Mesenchymal stem cell (in vitro differentiated cells and primary cell): ENCODE measurements around the gene CYP2A13. TPM values are rescaled to one million over a fixed set of nuclear protein-coding genes. Genes with fewer than 3 reads are reported as not detected.
"Not testable (repeated sequence)": the region's sequence is repeated elsewhere in the genome, so short reads cannot be mapped to it uniquely, and the experiment has no call there.

Experiments
- DNase-seq: peaks from one replicate; pipeline ENCODE4 v3.0.0-alpha.2; 2013
- H2AFZ ChIP-seq: one replicate; pipeline ENCODE4 v1.6.1; 2013; ENCODE audit warnings: low read depth, mild to moderate bottlenecking, control low read depth, inconsistent platforms, low read length, moderate library complexity
- H2AK5ac ChIP-seq: 2 replicates; pipeline ENCODE4 v1.6.1; 2013; ENCODE audit warnings: low read length, moderate library complexity, mild to moderate bottlenecking, inconsistent platforms; ENCODE audit not compliant: severe bottlenecking
- H2BK120ac ChIP-seq: one replicate; pipeline ENCODE4 v1.6.1; 2013; ENCODE audit warnings: low read depth, mild to moderate bottlenecking, inconsistent platforms, low read length, moderate library complexity
- H2BK12ac ChIP-seq, 2 experiments: one replicate each; pipeline ENCODE4 v1.6.1; 2013; ENCODE audit warnings: inconsistent platforms in 2 of 2, low read length in 2 of 2, mild to moderate bottlenecking in 2 of 2, moderate library complexity in 2 of 2, control low read depth in 1 of 2
- H2BK15ac ChIP-seq: one replicate; pipeline ENCODE4 v1.6.1; 2013; ENCODE audit warnings: mild to moderate bottlenecking, low read depth, inconsistent platforms; ENCODE audit not compliant: poor library complexity, severe bottlenecking
- H2BK5ac ChIP-seq: 2 replicates; pipeline ENCODE4 v1.6.1; 2013; ENCODE audit warnings: low read depth, mild to moderate bottlenecking, low read length, control low read depth, inconsistent platforms; ENCODE audit not compliant: poor library complexity, severe bottlenecking
- H3K14ac ChIP-seq, 2 experiments: one replicate each; pipeline ENCODE4 v1.6.1; 2013; ENCODE audit warnings: inconsistent platforms in 2 of 2, low read length in 2 of 2, control low read depth in 1 of 2, mild to moderate bottlenecking in 1 of 2, moderate library complexity in 1 of 2
- H3K18ac ChIP-seq, 2 experiments: one replicate each; pipeline ENCODE4 v1.6.1; 2013; ENCODE audit warnings: inconsistent platforms in 2 of 2, low read length in 2 of 2, control low read depth in 1 of 2, low read depth in 1 of 2, mild to moderate bottlenecking in 1 of 2
- H3K23ac ChIP-seq, 2 experiments: one replicate each; pipeline ENCODE4 v1.6.1; 2013; ENCODE audit warnings: inconsistent platforms in 2 of 2, low read length in 2 of 2, mild to moderate bottlenecking in 2 of 2, moderate library complexity in 2 of 2, control low read depth in 1 of 2
- H3K27ac ChIP-seq: 2 replicates; pipeline ENCODE4 v1.5.1; 2013; ENCODE audit warnings: mild to moderate bottlenecking, moderate library complexity, low read length, control low read depth, inconsistent platforms; ENCODE audit not compliant: poor library complexity, severe bottlenecking
- H3K27me3 ChIP-seq, 2 experiments: 2 replicates each; pipeline versions ENCODE4 v1.6.1 to v1.7.0; 2013; ENCODE audit warnings: low read length in 2 of 2, mild to moderate bottlenecking in 2 of 2, moderate library complexity in 2 of 2, control low read depth in 1 of 2, inconsistent platforms in 1 of 2; ENCODE audit not compliant: control insufficient read depth in 1 of 2, insufficient read depth in 1 of 2
- H3K36me3 ChIP-seq, 2 experiments: 2 replicates each; pipeline versions ENCODE4 v1.6.1 to v1.7.0; 2013; ENCODE audit warnings: low read length in 2 of 2, control low read depth in 1 of 2, inconsistent platforms in 1 of 2, low read depth in 1 of 2, mild to moderate bottlenecking in 1 of 2; ENCODE audit not compliant: insufficient read depth in 2 of 2, control insufficient read depth in 1 of 2
- H3K4ac ChIP-seq, 2 experiments: one replicate each; pipeline ENCODE4 v1.6.1; 2013; ENCODE audit warnings: inconsistent platforms in 2 of 2, low read length in 2 of 2, mild to moderate bottlenecking in 2 of 2, moderate library complexity in 2 of 2, control low read depth in 1 of 2, low read depth in 1 of 2
- H3K4me1 ChIP-seq: 2 replicates; pipeline ENCODE4 v1.6.1; 2013; ENCODE audit warnings: low read depth, low read length, control low read depth; ENCODE audit not compliant: control insufficient read depth, insufficient read depth
- H3K4me2 ChIP-seq: 2 replicates; pipeline ENCODE4 v1.6.1; 2013; ENCODE audit warnings: low read length, mild to moderate bottlenecking, inconsistent platforms; ENCODE audit not compliant: poor library complexity, severe bottlenecking
- H3K4me3 ChIP-seq, 2 experiments: 2 replicates each; pipeline versions ENCODE4 v1.5.1 to v1.7.0; 2013; ENCODE audit warnings: low read length in 2 of 2, mild to moderate bottlenecking in 2 of 2, control low read depth in 1 of 2, low read depth in 1 of 2; ENCODE audit not compliant: insufficient read depth in 1 of 2
- H3K79me1 ChIP-seq: replicated peaks from 2 replicates; pipeline ENCODE4 v1.6.1; 2013; ENCODE audit warnings: mild to moderate bottlenecking, control low read depth, low read length, inconsistent platforms; ENCODE audit not compliant: poor library complexity, severe bottlenecking
- H3K9ac ChIP-seq: 2 replicates; pipeline ENCODE4 v1.7.0; 2013; ENCODE audit warnings: mild to moderate bottlenecking, low read length, moderate library complexity
- H3K9me3 ChIP-seq: 2 replicates; pipeline ENCODE4 v1.7.0; 2013; ENCODE audit warnings: mild to moderate bottlenecking, low read length; ENCODE audit not compliant: control insufficient read depth
- H4K8ac ChIP-seq: one replicate; pipeline ENCODE4 v1.6.1; 2013; ENCODE audit warnings: inconsistent platforms, mild to moderate bottlenecking, low read length, moderate library complexity
- H4K91ac ChIP-seq: one replicate; pipeline ENCODE4 v1.6.1; 2013; ENCODE audit warnings: mild to moderate bottlenecking, low read length, inconsistent platforms
- WGBS: methylation state at CpG from one replicate; pipeline ENCODE4 v1.1.7; 2013; ENCODE audit warnings: mixed read lengths; 5-methylcytosine and 5-hydroxymethylcytosine counted together
- polyA plus RNA-seq, 2 experiments: library from polyadenylated mRNA; stranded (reverse); fragments of 200-250 nt; gene quantifications; one replicate each; pipeline ENCODE4 v1.2.3, GENCODE V29; 2013

The CYP2A13 gene, protein sequence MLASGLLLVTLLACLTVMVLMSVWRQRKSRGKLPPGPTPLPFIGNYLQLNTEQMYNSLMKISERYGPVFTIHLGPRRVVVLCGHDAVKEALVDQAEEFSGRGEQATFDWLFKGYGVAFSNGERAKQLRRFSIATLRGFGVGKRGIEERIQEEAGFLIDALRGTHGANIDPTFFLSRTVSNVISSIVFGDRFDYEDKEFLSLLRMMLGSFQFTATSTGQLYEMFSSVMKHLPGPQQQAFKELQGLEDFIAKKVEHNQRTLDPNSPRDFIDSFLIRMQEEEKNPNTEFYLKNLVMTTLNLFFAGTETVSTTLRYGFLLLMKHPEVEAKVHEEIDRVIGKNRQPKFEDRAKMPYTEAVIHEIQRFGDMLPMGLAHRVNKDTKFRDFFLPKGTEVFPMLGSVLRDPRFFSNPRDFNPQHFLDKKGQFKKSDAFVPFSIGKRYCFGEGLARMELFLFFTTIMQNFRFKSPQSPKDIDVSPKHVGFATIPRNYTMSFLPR
- not detected for polyA plus RNA-seq (2013, experiment 1 of 2)
- not detected for polyA plus RNA-seq (2013, experiment 2 of 2)

GRCh38 chr19:41088151-41088550, at the start of gene CYP2A13:
TSS of gene CYP2A13 (plus strand) at chr19:41088451. CDS start at chr19:41088472, 21 bp downstream.
- Histone ChIP-seq H3K18ac (no peak within 1 kb of the TSS), H3K79me1 (no peaks in the 10 kb centered on the region), H2BK15ac (no peak within 1 kb of the TSS), H2AK5ac (no peak within 1 kb of the TSS), H3K23ac (no peak within 1 kb of the TSS), H4K8ac (no peak within 1 kb of the TSS), H3K4me2 (no peak within 1 kb of the TSS), H3K36me3 (no peaks in the 10 kb centered on the region), H3K27ac (no peak within 1 kb of the TSS), H3K9ac (no peak within 1 kb of the TSS), H4K91ac (peak within 1 kb of the TSS; percentile 45), H2BK5ac (no peak within 1 kb of the TSS), H3K9me3 (no peaks in the 10 kb centered on the region), H3K4me3 (no peak within 1 kb of the TSS), H3K4me1 (peaks cover 2% of the 10 kb centered on the region), H2AFZ (no peak within 1 kb of the TSS), H3K27me3 (peaks cover 32 to 37% of the 10 kb centered on the region in 2 experiments), H2BK120ac (no peak within 1 kb of the TSS), H2BK12ac (no peak within 1 kb of the TSS), H3K4ac (no peak within 1 kb of the TSS), H3K14ac (no peak within 1 kb of the TSS)
- DNase-seq = no peak
- WGBS = 40% methylated on average over 1 of the region's 2 CpGs

- Histone ChIP-seq H4K8ac (no peak overlapping the region), H3K4me3 (no peak overlapping the region), H3K14ac (no peak overlapping the region), H3K27me3 (no peaks in the 10 kb centered on the region), H3K9ac (no peak overlapping the region), H2AFZ (no peak overlapping the region), H3K36me3 (no peaks in the 10 kb centered on the region), H2BK120ac (no peak overlapping the region), H2BK15ac (no peak overlapping the region), H3K4ac (no peak overlapping the region), H3K27ac (no peak overlapping the region), H3K23ac (no peak overlapping the region), H3K18ac (no peak overlapping the region), H3K79me1 (no peaks in the 10 kb centered on the region), H3K4me1 (no peaks in the 10 kb centered on the region), H4K91ac (no peak overlapping the region), H2BK12ac (no peak overlapping the region), H3K4me2 (no peak overlapping the region), H3K9me3 (no peaks in the 10 kb centered on the region), H2BK5ac (no peak overlapping the region), H2AK5ac (no peak overlapping the region)
- WGBS = 100% methylated on average over 1 of the region's 1 CpG
- no peak for DNase-seq
These were observed 48.4 kb upstream of the CYP2A13 start for GRCh38 chr19:41039806-41040205.

DNA sequence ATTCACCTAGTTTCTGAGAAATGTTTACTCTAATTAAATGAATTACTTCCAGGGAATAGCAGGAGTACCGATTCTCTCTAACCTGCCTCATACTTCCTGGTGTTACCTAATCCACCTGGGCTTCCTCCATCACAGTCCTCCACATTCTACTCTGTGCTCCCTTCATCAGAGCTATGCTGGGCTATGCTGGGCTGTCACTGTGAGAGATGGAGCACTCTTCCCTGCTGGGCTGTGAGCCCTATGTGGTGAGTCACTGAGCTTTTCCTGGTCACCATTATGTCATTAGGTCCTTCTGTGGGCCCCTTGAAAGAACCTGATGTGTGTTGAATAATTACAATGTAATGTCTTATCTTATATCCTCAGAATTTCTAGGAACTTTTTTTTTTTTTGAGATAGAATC, 43.2 kb upstream of the CYP2A13 start:
- H3K36me3 ChIP-seq, H4K91ac ChIP-seq, H3K9ac ChIP-seq, H2BK120ac ChIP-seq, H2BK5ac ChIP-seq, H3K23ac ChIP-seq, H3K79me1 ChIP-seq, H3K9me3 ChIP-seq, H3K27ac ChIP-seq, H3K4me2 ChIP-seq, DNase-seq, H2AK5ac ChIP-seq, H2BK15ac ChIP-seq, H3K4me3 ChIP-seq, H3K18ac ChIP-seq, H3K27me3 ChIP-seq, H2AFZ ChIP-seq, H3K14ac ChIP-seq, H3K4me1 ChIP-seq, H3K4ac ChIP-seq, H4K8ac ChIP-seq, H2BK12ac ChIP-seq: not testable (repeated sequence)
- 89% methylated on average over 1 of the region's 1 CpG for WGBS

- Histone ChIP-seq H3K4me1 (no peaks in the 10 kb centered on the region), H2AK5ac (no peak overlapping the region), H2BK12ac (no peak overlapping the region), H3K4me2 (no peak overlapping the region), H3K79me1 (no peaks in the 10 kb centered on the region), H3K4me3 (no peak overlapping the region), H3K23ac (no peak overlapping the region), H3K18ac (no peak overlapping the region), H4K8ac (no peak overlapping the region), H3K27ac (no peak overlapping the region), H3K14ac (no peak overlapping the region), H2AFZ (no peak overlapping the region), H2BK5ac (no peak overlapping the region), H3K9me3 (no peaks in the 10 kb centered on the region), H2BK120ac (no peak overlapping the region), H3K36me3 (no peaks in the 10 kb centered on the region), H3K4ac (no peak overlapping the region), H3K9ac (no peak overlapping the region), H4K91ac (no peak overlapping the region), H3K27me3 (peaks cover 0 to 6% of the 10 kb centered on the region in 2 experiments), H2BK15ac (no peak overlapping the region)
- WGBS = 86% methylated on average over 13 of the region's 13 CpGs
- no peak for DNase-seq
These were observed 37.8 kb upstream of the CYP2A13 start for GRCh38 chr19:41050426-41050825.
